HG02885 (cell line): ENCODE measurements around the gene HK1.

Experiments
- ATAC-seq: cut with Tn5 transposase; IDR thresholded peaks from one replicate; pipeline ENCODE4 v1.9.1; 2021; ENCODE audit warnings: mild to moderate bottlenecking; ENCODE audit not compliant: unreplicated experiment, poor library complexity

HK1 gene

DNA sequence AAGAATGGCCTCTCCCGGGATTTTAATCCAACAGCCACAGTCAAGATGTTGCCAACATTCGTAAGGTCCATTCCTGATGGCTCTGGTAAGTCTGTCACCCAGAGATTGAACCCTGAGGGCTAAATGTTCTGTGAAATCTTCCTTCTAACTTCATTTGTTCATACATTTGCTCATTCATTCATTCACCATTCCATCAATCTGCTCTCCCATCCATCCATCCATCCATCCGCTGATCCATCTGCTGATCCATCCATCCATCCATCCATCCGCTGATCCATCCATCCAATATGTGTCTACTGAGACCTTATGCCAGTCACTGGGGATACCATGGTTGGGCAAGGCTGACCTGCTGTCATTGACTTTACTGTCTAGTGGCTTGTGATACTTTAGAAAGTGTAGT, 65.6 kb downstream of the HK1 start:
- ATAC-seq, result no peak

DNA sequence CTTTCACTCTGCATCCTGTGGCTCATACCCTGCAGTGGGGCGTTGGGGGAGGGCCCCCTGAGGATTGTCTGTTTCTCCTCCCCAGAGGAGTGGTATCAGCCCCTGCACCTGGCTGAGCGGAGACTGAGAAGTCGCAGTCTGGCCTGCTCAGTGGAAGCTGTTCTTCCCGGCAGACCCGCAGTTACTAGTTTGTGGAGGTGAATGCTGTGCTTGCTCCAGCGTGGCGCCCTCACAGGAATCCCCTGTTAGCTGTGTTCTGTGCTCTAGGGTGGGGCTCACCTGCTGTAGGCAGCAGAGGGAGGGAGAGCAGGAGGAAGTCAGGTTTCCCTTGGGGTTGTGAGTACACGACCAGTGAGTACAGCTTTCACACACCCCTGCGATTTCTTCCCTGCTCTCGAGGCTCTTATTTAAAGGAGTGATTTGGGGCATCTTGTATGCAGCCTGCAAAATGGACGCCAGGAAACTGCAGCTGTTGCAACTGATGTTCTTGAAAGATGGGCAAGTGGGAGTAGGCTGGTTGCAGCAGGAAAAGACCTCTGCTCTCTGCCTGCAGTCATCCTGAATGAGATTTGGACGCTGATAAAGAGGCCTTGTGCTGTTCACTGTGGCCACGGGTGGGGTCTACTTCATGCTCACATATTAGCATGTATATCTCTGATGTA, 66.4 kb downstream of the HK1 start:
- peak; percentile 73 for ATAC-seq

DNA sequence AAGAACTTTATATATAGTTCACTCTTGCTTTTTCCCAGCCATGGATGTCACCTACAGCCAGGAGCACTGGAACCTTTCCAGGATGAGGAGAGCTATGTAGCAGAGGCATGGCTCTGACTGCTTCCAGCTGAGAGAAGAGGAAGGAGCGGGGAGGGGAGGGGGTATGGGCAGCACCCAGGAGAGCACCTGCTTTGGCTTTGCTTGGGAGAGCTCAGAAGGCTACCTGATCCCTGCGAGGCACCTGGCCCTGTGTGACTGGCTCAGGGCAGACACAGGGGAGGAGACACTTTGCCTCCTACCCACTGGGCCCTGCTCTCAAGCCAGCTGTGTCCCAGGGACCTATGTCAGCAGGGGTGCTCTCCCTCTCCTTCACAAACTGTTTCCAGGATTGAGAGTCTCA, 67.1 kb downstream of the HK1 start:
- no peak for ATAC-seq

DNA sequence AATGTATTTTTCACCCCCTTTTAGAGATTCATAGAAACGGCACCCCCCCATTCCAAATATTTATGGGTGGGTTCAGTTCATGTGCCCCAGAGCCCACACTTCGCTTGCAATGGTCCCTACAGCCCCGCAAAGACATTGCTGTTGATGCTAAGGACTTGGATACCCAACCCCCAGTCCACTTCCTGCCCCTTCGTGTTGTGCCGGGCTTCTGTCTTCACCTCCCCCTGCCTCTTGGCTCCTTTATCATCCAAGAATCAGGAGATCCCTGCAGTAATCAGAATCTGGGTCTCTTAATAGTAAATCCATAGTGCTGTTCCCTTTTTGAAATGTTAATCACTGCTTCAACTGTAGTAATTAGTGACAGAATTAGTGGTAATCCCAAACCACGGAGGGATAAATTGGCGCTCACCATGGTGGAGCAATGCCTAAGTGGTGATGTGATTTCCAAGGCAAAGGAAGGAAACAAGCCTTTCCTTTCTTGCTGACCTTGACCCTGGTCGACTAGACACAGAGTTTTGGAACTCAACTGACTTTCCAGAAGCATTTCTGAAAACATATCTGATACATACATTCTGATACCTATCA, 67.7 kb downstream of the HK1 start:
- no peak for ATAC-seq

DNA sequence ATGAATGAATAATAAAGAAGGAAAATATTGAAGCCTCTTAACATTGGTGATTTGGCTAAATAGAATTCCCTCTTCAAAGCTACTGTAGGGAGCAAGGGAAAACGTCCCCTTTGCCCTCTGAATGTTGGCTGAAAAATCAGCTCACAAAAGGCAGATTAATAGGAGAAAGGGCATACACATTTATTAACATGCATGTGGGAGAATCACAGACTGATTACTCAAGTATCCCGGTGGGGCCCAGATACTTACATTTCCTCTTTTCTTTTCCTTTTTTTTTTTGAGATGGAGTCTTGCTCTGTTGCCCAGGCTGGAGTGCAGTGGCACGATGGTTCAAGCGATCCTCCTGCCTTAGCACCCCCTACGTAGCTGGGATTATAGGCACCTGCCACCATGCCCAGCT, 68.5 kb downstream of the HK1 start:
- ATAC-seq, result no peak

DNA sequence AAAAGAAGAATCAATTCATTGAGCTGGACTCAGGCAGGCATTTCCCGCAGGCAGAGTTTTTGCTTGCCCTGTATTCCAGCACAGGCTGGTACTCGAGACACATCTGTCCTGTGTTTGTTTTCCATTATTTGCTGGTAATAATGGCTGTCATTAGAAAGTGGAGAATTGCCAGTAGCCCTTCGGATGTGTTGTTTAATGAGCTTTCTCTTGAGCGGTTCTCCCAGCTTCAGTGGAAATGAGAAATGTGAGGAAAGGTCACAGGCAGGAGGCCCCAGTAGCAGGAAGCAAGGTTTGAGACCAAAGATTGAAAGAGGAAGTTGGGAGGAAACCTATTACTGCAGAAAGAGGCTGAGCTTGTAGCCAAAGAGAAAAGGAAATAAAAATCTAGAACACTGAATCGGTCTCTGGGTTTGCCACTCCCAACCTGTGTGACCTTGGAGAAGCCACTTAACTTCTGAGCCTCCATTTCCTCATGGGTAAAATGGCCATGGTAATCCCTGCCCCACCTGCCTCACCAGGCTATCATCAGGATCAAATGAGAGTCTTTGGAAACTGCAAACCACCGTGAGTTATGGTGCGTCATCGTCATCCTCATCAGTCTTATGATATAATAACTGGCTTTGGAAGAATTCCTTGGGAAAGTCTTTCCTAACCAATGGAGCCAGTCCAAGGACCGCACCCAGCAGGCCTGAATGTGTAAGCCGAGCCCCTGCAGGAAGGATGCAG, 70.7 kb downstream of the HK1 start:
- ATAC-seq, result no peak

DNA sequence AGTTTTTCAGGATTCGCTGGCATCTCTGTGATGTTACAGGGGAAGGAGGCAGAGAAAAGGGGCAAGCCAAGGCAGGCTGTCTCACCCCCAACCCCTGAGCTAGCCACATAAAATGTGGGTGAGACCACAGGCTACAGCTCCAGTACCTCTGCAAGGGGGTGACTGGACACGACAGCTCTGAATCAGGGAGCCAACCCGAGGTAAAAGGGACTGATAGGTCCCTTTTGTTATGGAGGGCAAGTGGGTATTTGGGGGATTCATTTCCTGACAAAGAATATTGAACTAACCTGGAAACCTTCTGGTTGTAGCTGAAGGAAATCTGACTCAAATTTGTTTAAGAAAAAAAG, 71.2 kb downstream of the HK1 start:
- ATAC-seq, result no peak

DNA sequence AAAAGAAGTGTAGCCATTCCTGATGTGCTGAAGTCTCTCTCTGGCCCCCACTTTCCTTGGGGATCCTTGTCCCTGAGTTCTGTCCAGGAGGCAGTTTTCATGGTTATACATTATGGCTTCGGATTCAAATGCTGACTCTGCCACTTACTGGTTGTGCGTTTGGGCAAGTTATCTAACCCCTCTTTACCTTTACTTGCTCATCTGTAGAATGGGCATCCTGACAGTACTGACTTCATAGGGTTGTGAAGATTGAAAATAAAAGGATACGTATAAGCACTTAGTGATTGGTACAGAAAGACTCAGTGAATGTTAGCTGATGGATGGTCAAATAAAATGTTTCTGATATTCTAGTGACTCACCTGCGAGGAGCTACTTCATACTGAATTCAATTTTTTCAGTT, 73.3 kb downstream of the HK1 start:
- ATAC-seq, result no peak

DNA sequence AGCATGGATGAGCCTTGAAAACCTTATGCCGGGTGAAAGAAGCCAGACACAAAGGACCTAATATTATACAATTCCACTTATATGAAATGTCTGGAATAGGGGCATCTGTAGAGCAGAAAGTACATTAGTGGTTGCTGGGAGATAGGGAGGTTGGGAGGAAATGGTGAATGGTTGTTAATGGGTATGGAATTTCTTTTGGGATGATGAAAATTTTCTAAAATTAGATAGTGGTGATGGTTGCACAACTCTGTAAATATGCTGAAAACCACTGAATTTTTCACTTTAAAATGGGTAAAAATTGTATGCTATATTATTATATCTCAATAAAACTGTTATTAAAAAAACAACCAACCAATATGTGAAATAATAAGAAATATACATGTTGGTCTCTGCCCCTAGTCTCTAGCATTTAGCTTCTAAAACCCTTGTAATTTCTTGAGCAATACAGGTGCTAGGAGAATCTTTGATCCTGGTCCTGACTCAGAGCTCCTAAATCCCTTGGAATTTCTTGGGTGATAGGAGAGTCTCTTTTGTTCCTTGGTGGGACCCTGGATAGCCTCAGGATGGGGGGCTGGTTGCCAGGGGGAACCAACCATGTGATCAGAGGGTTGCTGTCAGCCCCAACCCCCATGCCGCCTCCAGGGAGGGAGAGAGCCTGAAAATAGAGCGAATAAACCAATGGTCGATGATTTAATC, 74.4 kb downstream of the HK1 start:
- ATAC-seq, result no peak

DNA sequence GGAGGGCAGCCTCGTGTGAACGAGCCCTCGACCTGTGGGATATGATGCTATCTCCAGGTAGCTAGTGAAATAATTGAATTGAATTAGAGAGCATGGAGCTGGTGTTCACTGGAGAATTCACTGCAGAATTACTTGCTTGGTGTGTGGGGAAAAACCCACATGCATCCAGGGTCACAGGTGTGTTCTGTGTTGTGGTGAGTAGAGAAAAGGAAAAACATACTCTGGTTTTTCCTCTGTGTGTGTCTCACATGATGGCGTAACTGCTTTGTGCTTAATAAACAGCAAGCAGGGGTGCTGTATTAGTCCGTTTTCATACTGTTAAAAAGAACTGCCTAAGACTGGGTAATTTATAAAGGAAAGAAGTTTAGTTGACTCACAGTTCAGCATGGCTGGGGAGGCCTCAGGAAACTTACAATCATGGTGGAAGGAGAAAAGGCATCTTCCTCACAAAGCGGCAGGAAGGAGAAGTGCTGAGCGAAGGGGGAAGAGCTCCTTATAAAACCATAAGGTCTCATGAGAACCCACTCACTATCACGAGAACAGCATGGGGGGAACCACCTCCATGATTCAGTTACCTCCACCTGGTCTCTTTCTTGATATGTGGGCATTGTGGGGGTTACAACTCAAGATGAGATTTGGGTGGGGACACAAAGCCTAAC, 75.8 kb downstream of the HK1 start:
- ATAC-seq, result no peak

DNA sequence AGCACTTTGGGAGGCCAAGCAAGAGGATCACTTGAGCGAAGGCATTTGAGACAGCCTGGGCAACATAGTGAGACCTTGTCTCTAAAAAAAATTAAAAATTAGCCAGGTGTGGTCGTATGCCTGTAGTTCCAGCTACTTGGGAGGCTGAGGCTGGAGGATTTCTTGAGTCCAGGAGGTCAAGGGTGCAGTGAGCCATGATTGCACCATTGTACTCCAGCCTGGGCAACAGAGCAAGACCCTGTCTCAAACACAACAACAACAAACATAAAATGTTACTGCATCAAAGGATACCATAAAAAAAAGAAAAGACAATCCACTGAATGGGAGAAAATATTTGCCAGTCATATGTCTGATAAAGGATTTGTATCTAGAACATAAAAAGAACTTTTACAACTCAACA, 77.9 kb downstream of the HK1 start:
- no peak for ATAC-seq

DNA sequence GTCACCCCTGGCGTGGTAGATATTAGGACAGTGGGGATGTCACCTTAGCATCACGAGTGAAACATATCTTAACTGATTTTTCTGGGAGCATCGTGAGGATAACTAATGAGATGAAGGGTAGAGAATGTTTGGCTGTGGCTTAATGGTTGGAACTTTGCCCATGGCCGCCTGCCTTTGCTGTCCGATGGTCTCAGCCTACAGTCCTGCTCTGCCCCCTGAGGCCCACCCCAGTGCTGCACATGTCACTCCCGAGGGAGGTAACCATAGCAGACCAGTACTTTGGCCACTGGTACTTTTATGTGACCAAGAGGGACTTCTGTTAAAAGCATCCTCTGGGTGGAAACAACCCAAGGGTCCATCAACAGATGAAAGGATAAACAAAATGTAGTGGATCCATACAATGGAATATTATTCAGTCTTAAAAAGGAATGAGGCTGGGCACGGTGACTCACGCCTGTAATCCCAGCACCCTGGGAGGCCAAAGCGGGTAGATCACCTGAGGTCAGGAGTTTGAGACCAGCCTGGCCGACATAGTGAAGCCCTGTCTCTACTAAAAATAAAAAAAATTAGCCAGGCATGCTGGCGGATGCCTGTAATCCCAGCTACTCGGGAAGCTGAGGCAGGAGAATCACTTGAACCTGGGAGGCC, 80.0 kb downstream of the HK1 start:
- ATAC-seq, result no peak

DNA sequence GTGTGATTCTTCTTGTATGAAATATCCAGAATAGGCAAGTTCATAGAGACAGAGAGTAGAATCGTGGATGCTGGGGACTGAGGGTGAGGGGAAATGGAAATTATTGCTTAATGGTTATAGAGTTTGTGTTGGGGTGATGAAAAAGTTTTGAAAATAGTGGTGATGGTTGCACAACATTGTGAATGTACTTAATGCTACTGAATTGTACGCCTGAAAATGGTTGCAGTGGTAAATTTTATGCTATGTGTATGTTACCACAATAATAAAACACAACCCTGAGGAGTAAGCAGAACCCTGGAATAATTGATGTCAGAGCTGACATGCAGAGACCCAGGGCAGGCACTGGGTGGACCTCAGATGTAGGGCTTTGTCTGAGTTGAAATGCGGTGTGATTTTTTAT, 80.9 kb downstream of the HK1 start:
- ATAC-seq, result no peak

DNA sequence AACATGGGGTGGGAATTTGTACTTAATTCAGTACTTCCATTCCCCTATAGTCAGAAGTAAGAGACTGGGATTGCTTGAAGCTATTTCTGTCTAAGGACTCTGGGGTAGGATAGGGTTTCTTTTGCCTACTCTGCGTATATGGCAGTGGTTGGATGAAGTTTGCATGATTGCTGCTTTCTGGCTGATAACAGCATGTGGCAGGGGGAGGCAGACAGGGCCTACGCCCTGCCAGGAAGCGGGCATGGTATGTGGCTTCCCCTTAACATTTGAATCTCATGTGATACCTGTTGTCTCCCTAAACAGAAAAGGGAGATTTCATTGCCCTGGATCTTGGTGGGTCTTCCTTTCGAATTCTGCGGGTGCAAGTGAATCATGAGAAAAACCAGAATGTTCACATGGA, 81.3 kb downstream of the HK1 start:
- ATAC-seq, result no peak

DNA sequence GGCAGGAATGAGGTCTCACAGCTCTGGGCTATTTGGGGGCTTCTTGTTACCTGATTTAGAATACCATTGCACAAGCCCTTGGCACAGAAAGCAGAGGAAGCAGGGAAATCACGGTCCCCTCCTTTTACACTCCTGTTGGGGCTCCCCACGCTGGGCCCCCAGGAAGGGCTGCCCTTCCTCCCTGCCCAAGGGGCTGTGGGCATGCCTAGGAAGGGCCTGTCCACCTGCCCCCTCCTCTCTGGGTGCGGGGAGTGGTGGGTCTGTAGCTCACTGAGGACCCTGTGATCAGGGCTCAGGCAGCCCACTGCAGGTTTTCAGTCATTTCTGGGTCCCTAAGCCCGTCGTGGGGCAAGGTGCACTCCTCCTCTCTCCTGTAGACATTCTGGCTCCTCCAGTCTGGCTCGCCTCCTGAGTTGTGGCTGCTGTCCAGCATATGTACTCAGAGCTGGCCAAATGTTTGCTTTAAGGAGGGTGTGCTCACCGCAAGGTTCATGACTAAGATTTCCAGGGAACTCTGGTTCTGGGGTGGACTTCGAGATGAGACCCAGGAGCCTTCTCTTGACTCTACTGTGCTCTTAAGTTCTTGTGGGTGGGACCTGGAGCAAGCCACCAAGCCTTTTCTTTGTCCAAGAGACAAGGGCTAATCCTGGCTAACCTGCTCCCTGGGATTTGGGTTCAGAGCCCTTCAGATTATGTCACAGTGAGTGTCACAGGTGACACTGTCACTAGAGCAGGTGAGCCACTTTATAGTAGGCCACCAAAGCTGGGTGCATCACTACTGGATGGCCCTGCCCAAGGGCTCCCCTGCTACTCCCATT, 82.4 kb downstream of the HK1 start:
- no peak for ATAC-seq

DNA sequence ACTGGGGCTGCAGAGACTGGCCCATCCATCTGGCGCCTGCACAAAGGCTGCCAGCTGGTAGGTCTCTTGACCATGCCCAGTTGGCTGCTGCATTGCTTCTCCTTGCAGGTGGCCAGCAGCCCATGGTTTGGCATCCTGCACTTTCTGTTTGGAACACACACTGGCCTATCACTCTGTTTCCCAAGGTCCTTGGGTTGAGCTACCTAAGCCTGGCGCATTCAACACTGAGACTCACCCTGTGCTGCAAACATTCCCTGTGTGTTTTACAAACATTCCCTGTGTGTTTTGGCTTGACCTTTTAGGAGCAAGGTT, 83.0 kb downstream of the HK1 start:
- no peak for ATAC-seq

DNA sequence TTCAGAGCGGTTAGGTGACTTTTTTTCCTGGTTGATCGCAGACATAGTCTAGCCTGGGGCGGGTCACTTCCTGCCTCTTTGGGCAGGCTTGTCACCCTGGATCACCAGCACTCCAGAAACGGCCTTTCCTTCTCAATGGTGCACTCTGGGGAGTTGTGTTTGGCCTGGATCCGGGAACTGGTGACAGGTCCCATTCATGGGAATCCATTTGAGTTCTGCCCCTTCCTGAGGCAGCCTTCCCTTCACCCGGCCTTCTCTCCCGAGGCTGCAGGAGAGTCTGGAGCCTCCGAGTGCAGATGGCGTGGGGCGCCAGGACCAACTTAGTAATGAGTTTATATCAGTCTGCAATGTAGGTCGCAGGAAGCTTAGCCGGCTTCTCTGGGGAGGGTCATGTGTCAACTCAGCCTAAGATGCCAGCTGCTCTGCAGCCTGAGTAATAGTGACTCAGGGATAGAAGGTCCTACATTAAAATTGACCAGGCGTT, 84.2 kb downstream of the HK1 start:
- no peak for ATAC-seq

DNA sequence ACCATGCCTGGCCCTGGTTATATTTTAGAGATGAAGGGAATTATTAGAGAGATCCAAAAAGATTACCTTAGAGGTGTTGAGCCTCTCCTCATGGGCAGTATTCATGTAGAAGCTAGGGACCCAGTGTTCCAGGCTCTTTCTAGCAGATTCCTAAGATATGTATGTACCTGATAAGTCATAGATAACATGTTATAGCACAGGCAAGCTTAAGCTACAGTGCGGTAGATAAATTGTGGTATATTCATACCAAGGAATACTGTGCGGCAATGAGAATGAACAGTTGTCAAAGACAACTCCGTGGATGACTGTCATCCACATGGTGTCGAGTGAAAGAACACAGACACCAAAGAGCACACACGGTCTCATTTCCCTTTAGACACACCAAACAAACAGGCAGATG, 85.4 kb downstream of the HK1 start:
- ATAC-seq, result no peak

DNA sequence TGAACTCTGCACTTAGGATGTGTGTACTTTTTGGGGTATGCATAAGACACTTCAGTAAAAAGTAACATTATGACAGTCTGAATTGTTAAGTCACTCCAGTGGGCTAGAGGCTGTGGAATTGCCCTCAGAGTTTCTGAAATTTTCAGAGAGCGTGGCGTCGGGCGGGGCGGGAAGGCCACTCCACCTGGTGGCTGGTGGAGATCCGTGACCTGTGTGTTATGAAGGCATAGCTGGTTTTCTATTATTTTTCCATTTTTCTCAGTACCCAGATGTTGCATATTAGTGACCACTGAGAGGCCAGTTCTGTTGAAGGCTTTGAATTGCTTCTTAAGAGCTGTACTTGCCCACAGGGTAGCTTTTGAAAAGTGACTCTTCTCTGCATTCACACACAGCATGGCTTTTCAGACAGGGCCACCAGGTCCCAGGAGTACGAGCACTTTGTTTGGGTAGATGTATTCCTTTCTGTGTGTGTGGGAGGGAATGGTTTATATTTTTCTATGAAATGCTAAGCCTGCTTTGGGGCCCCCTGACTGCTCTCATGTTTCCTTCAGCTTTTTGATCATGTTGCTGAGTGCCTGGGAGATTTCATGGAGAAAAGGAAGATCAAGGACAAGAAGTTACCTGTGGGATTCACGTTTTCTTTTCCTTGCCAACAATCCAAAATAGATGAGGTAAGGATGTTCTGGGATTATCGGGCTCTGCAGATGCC, 86.1 kb downstream of the HK1 start:
- ATAC-seq, result no peak
